ENCODE measurements around the gene CLDN22.
"Not testable (repeated sequence)": the region's sequence is repeated elsewhere in the genome, so short reads cannot be mapped to it uniquely, and the experiment has no call there.

The CLDN22 gene

GRCh38 chr4:183347146-183347545, 27.1 kb upstream of the CLDN22 start:
- no peak for DNase-seq

GRCh38 chr4:183345261-183345660, 25.2 kb upstream of the CLDN22 start:
- DNase-seq, result no peak

- no peak for DNase-seq
Observed at GRCh38 chr4:183344523-183345255, 24.6 kb upstream of the CLDN22 start.

- DNase-seq, result no peak
Observed at GRCh38 chr4:183343730-183344129, 23.7 kb upstream of the CLDN22 start.

- DNase-seq, result peak in 2 of 4 experiments; percentile 7 to 18
Observed at GRCh38 chr4:183342541-183343533, 22.8 kb upstream of the CLDN22 start.

GRCh38 chr4:183337833-183338232, 17.8 kb upstream of the CLDN22 start:
- no peak for DNase-seq

GRCh38 chr4:183337349-183337748, 17.3 kb upstream of the CLDN22 start:
- no peak for DNase-seq

GRCh38 chr4:183335369-183335940, 15.4 kb upstream of the CLDN22 start:
- peak in 2 of 4 experiments; percentile 20 to 37 for DNase-seq

- no peak for DNase-seq
Observed at GRCh38 chr4:183333983-183334382, 13.9 kb upstream of the CLDN22 start.

- DNase-seq, result no peak
Observed at GRCh38 chr4:183333202-183333601, 13.1 kb upstream of the CLDN22 start.

GRCh38 chr4:183332447-183332846, 12.4 kb upstream of the CLDN22 start:
- DNase-seq, result no peak

GRCh38 chr4:183330841-183331240, 10.8 kb upstream of the CLDN22 start:
- DNase-seq, result no peak

- DNase-seq, result no peak
Observed at GRCh38 chr4:183329954-183330742, 10.1 kb upstream of the CLDN22 start.

GRCh38 chr4:183329244-183329643, 9.2 kb upstream of the CLDN22 start:
- no peak for DNase-seq

- DNase-seq, result no peak
Observed at GRCh38 chr4:183328832-183329231, 8.8 kb upstream of the CLDN22 start.

GRCh38 chr4:183327827-183328226, 7.8 kb upstream of the CLDN22 start:
- DNase-seq, result no peak

- DNase-seq, result peak in 2 of 4 experiments; percentile 3 to 8
Observed at GRCh38 chr4:183326853-183327252, 6.8 kb upstream of the CLDN22 start.

- not testable (repeated sequence) for DNase-seq
Observed at GRCh38 chr4:183326387-183326786, 6.3 kb upstream of the CLDN22 start.

- DNase-seq, result no peak
Observed at GRCh38 chr4:183324619-183325018, 4.5 kb upstream of the CLDN22 start.

GRCh38 chr4:183324056-183324455, 4.0 kb upstream of the CLDN22 start:
- not testable (repeated sequence) for DNase-seq

GRCh38 chr4:183323295-183323694, 3.2 kb upstream of the CLDN22 start:
- DNase-seq, result no peak

- DNase-seq, result no peak
Observed at GRCh38 chr4:183322326-183322725, 2.2 kb upstream of the CLDN22 start, which contains the start of gene CLDN24. Gene CLDN24, minus strand, starts transcription at chr4:183322426. Its CDS starts 0 bp downstream, at chr4:183322426.

All from suppressor macrophage (primary cell).